NCI-H345 treated with DMSO at 0.1 percent for 48 hours (cell line): ENCODE data around the gene ANKRD26.

Experiments
- DNase-seq: peaks from one replicate; lab custom pipeline; 2025; ENCODE audit not compliant: unreplicated experiment; lab: John Stamatoyannopoulos, UW

ANKRD26 gene

GRCh38 chr10:27020243-27020642 is 80.1 kb downstream of the ANKRD26 start:
- DNase-seq, result no peak

- no peak for DNase-seq
Measured at GRCh38 chr10:27019827-27020226, 80.5 kb downstream of the ANKRD26 start.

- DNase-seq, result no peak
Measured at GRCh38 chr10:26997610-26998009, 102.7 kb downstream of the ANKRD26 start.

GRCh38 chr10:26994743-26995142 is 105.6 kb downstream of the ANKRD26 start:
- DNase-seq, result no peak

- DNase-seq, result no peak
Measured at GRCh38 chr10:26987851-26988250, 112.4 kb downstream of the ANKRD26 start.

DNA sequence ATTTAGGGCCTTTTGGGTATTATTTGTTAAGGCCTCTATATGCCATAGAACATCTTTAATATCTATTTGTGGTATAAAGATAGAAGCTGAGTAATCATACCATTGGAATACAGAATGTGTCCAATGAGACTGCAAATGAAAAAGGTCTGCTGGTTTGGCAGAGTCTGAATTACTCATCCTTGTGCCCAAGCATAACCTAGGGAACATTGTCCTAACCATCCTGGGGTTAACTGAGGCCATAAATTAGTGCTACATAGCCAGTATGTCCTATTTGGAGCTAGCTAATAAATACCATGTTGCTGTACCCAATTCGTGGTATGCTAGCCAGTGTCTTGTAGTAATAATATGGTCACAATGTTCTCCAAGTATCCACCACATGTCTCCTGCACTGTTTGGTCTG is 117.1 kb downstream of the ANKRD26 start:
- no peak for DNase-seq

GRCh38 chr10:26982058-26982457 is 118.2 kb downstream of the ANKRD26 start:
- no peak for DNase-seq

- DNase-seq, result no peak
Measured at GRCh38 chr10:26981232-26981824, 119.0 kb downstream of the ANKRD26 start.

DNA sequence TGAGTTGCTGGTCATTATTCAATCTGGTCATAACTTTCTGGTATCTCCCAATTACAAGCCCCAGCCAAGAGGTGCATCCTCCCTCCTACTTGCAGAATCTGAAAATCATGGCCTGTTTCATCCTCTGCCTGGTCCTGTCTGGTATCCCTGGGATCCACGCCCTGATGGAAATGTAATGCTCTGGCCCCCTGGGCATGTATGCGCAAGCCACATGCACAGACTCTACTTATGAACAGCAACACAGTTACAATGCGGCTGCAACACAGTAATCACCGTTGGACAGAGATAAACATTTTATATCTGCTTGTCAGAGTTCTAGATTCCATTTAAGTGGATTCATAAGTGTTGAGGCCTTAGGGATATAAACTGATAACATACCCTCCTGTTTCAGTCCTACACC is 121.8 kb downstream of the ANKRD26 start:
- DNase-seq, result no peak

DNA sequence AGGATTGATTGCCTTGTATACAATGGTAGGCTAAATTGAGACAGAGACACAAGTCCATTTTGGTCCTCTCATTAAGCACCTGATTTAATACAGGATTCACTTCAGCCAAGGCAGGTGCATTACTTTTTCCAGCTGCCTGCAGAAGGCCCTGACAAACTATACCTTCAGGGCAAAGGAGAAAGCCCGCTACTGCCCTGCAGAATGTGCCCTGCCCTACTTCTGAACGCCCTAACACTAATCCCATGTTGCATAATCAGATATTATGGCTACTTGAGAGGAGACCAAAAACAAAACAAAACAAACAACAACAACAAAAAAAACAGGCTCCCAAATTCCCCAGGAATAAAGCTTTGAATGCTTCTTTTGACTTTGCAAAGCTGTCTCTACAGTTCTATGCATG is 122.7 kb downstream of the ANKRD26 start:
- DNase-seq, result no peak

DNA sequence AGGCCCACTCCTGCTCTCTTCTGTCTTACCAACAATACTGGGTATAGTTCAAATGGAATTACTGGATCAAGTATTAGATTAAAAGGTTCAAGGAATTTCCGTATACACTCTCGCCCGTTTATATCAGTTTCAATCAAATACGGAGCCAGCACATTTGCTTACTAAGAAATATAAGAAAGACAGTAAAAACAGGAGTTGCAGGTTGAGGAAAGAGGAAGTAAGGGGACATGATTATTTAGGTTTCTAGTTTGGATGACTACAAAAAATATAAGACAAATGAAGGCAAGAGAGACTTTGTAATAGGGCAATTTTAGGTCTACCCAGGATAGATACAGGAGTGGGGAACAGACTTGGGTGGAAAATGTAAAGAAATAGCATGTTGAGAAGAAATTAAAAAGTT is 129.6 kb downstream of the ANKRD26 start:
- no peak for DNase-seq

DNA sequence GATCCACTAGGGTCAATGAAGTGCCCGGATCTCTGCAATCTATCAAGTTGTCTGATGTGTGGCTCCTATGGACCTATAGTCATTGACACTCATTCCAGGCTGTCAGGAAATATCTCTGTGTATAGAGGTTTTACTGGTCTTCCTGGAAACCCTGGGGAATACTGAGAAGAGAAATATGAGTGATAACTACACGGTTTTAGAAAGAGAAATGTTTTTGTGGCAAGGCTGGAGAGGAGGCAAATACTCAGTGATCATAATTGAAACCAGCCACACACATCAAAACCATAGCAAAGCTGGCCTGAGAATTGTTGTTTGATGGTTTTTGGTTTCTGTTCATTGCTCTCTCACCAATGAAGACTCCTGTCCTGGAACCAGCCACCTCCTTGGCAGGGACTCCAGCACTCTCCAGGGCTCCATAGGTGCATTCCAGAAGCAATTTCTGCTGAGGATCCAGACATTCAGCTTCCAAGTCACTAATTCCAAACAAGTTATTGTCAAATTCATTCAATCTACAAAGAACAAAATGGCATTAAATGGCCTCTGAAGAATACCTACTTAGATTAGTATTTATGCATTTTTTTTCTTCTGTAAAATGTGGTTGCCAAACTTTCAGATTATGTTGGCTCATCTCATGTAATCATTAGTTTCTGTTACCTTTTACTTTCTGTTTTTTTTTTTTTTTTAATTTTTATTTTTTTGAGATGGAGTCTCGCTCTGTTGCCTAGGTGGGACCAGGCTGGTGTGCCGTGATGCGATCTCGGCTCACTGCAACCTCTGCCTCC is 131.0 kb downstream of the ANKRD26 start:
- DNase-seq, result no peak

- DNase-seq, result no peak
Measured at GRCh38 chr10:26962835-26963234, 137.5 kb downstream of the ANKRD26 start.

DNA sequence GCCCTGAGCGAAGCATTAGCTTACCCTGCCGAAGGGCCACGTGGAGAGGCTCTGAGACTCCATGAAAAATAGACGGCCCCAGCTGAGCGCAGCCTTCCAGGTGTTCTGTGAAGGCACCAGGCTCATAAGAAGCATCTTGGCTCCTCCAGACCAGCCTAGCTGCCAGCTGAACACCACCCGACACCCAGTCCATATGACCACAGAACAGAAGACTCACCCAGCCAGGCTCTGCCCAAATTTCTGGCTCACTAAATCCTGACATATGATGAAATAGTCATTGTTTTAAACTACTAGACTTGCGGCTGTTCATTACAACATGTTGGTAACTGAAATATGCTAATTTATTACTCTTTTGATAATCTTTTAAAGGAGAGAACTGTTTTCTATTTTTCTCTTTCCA is 140.0 kb downstream of the ANKRD26 start:
- DNase-seq, result no peak

DNA sequence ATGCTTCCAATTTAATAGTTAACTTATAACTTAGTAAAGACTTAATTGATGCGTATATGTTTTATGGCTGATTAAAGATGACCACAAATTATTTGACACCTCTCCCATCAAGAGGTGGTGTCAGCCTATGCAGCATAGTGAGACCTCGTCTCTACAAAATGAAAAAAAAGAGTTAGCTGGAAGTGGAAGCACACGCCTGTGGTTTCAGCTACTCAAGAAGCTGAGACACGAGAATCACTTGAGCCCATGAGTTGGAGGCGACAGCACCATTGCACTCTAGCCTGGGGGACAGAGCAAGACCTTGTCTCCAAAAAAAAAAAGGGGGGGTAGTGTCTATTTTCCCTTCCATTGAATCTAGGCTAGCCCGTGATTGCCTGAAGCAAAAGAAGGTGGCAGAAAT is 140.5 kb downstream of the ANKRD26 start:
- no peak for DNase-seq
